Spleen (tissue), 11 donors: ENCODE data around the gene HNRNPD. TPM values are rescaled to one million over a fixed set of nuclear protein-coding genes. Genes with fewer than 3 reads are reported as not detected.
"Not testable (repeated sequence)": the region's sequence is repeated elsewhere in the genome, so short reads cannot be mapped to it uniquely, and the experiment has no call there.

Experiments used
- DNase-seq: peaks from one replicate; pipeline ENCODE4 v3.0.0-alpha.2; 2020
- H3K27ac ChIP-seq, 8 donors: fragments of 200-600 bp; sonication (generic) in 7 of 8; 1 replicate in 4 of 8; 2 replicates in 4 of 8; pipeline versions ENCODE4 v1.5.0 to v1.8.0; 2016 to 2021; ENCODE audit warnings: inconsistent platforms in 4 of 8, mild to moderate bottlenecking in 4 of 8, moderate library complexity in 1 of 8
- H3K27me3 ChIP-seq, 7 donors: fragments of 200-600 bp; sonication (generic) in 6 of 7; replicated peaks in 1 of 7; 1 replicate in 4 of 7; 2 replicates in 3 of 7; pipeline versions ENCODE4 v1.5.0 to v1.8.0; 2016 to 2021; ENCODE audit warnings: inconsistent platforms in 3 of 7, mild to moderate bottlenecking in 1 of 7
- H3K36me3 ChIP-seq, 6 donors: fragments of 200-600 bp; sonication (generic) in 5 of 6; 1 replicate in 4 of 6; 2 replicates in 2 of 6; pipeline versions ENCODE4 v1.5.0 to v1.8.0; 2016 to 2021; ENCODE audit warnings: inconsistent platforms in 2 of 6
- H3K4me1 ChIP-seq, 6 donors: fragments of 200-600 bp; sonication (generic) in 5 of 6; 1 replicate in 3 of 6; 2 replicates in 3 of 6; pipeline versions ENCODE4 v1.5.0 to v1.8.0; 2016 to 2021; ENCODE audit warnings: inconsistent platforms in 3 of 6
- H3K4me3 ChIP-seq, 8 donors: fragments of 200-600 bp; sonication (generic) in 7 of 8; 1 replicate in 4 of 8; 2 replicates in 4 of 8; pipeline versions ENCODE4 v1.5.0 to v1.8.0; 2016 to 2021; ENCODE audit warnings: inconsistent platforms in 4 of 8, mild to moderate bottlenecking in 4 of 8, moderate library complexity in 2 of 8
- H3K9me3 ChIP-seq, 8 donors: fragments of 200-600 bp; sonication (generic) in 7 of 8; 1 replicate in 4 of 8; 2 replicates in 4 of 8; pipeline versions ENCODE4 v1.5.0 to v1.8.0; 2016 to 2021; ENCODE audit warnings: inconsistent platforms in 4 of 8
- CTCF ChIP-seq, 11 experiments: fragments of 200-600 bp in 7 of 11; fragments of 450-650 bp in 4 of 11; sonication (generic) in 4 of 11; IDR thresholded peaks in 8 of 11; conservative IDR thresholded peaks in 3 of 11; 1 replicate in 7 of 11; 2 replicates in 4 of 11; pipeline versions ENCODE4 v1.4.0 to v1.8.0; 2016 to 2021; ENCODE audit warnings: antibody characterized with exemption in 11 of 11, inconsistent platforms in 4 of 11, mild to moderate bottlenecking in 1 of 11
- POLR2A ChIP-seq, 3 donors: fragments of 450-650 bp; IDR thresholded peaks; one replicate each; pipeline ENCODE4 v1.5.1; 2017; ENCODE audit warnings: antibody characterized with exemption in 3 of 3, mild to moderate bottlenecking in 1 of 3
- POLR2AphosphoS5 ChIP-seq, 3 donors: sonication (generic); formaldehyde crosslinking; IDR thresholded peaks; one replicate each; pipeline ENCODE4 v1.5.1; 2017; ENCODE audit warnings: antibody characterized with exemption in 3 of 3
- WGBS, 5 donors: extraction: QIAGEN DNeasy Blood & Tissue Kit in 3 of 5; methylation state at CpG; one replicate each; pipeline versions ENCODE4 v1.1.5 to v1.1.7; 2013 to 2018; 5-methylcytosine and 5-hydroxymethylcytosine counted together
- intact Hi-C: fragments of 100-400 bp; cut with DNase I; formaldehyde crosslinking; loops from one replicate; pipeline ENCODE4 v1.15.0; 2023; ENCODE audit warnings: low total_unique reads
- polyA plus RNA-seq, 3 donors: library from polyadenylated mRNA; stranded (reverse); fragments of 200-250 nt; gene quantifications; one replicate each; pipeline ENCODE4 v1.2.1, GENCODE V29; 2013
- total RNA-seq, 7 donors: library from RNA; depleted of rRNA in 3 of 7; stranded (reverse); fragments of >200 nt in 3 of 7; fragmentation: NEBNext Ultra II Directional in 4 of 7; extraction: Animal tissue kit (Norgen Biotek cat#: 25700) in 4 of 7; gene quantifications; one replicate each; pipeline versions ENCODE4 v1.1.0 to v1.2.1, GENCODE V29; 2016 to 2021
- donor health status: healthy with polysubstance abuse.
- donor health status: DM: no; HTN: no; CAD: no; lungs with moderate emphysema.
- donor health status: DM: no; HTN: no; CAD: no.
- donor health status: Bipolar disorder and iron deficiency.
- donor health status: healthy.
- donor health status: DM: no; HTN: no; CAD: no.
- donor health status: DM: yes; HTN: yes; CAD: no.

HNRNPD gene
- total and polyA plus RNA-seq, 10 donors = 135 to 208 (median 184) TPM

- DNase-seq = no peak
- peak overlapping the region in 3 of 8 donors; percentile 12 to 36 (median 24) for H3K27ac ChIP-seq
- peaks cover 0 to 100% (median 63%) of the 10 kb centered on the region in 6 donors for H3K36me3 ChIP-seq
- H3K4me1 ChIP-seq = peaks cover 0 to 71% (median 29%) of the 10 kb centered on the region in 6 donors
- intact Hi-C loops = no loop called here
- no peak overlapping the region for H3K4me3 ChIP-seq
- TF ChIP-seq CTCF (IDR thresholded peaks at IDR 0.05 in 8 of 11, conservative IDR thresholded peaks at IDR 0.05 in 3 of 11) = no peak
- TF ChIP-seq POLR2AphosphoS5 (IDR thresholded peaks at IDR 0.05) = no peak
- TF ChIP-seq POLR2A (IDR thresholded peaks at IDR 0.05) = no peak
- H3K27me3 ChIP-seq = no peaks in the 10 kb centered on the region
- 48 to 59% (median 53%) methylated on average over 2 of the region's 2 CpGs for WGBS, 5 donors
- no peaks in the 10 kb centered on the region for H3K9me3 ChIP-seq
Measured at GRCh38 chr4:82352825-82353366, 20.9 kb downstream of the HNRNPD start.

- TF ChIP-seq POLR2AphosphoS5 (IDR thresholded peaks at IDR 0.05) = peak in 1 of 3 donors; percentile 22
- TF ChIP-seq POLR2A (IDR thresholded peaks at IDR 0.05) = no peak
- no peak for TF ChIP-seq CTCF (IDR thresholded peaks at IDR 0.05 in 8 of 11, conservative IDR thresholded peaks at IDR 0.05 in 3 of 11)
- H3K27me3 ChIP-seq = no peaks in the 10 kb centered on the region
- DNase-seq = no peak
- peaks cover 0 to 100% (median 62%) of the 10 kb centered on the region in 6 donors for H3K36me3 ChIP-seq
- intact Hi-C loops = no loop called here
- H3K9me3 ChIP-seq = no peaks in the 10 kb centered on the region
- no peak overlapping the region for H3K4me3 ChIP-seq
- peaks cover 0 to 65% (median 23%) of the 10 kb centered on the region in 6 donors for H3K4me1 ChIP-seq
- 93 to 96% (median 95%) methylated on average over 6 of the region's 6 CpGs for WGBS, 5 donors
- peak overlapping the region in 3 of 8 donors; percentile 12 to 36 (median 24) for H3K27ac ChIP-seq
Measured at GRCh38 chr4:82352118-82352824, 21.5 kb downstream of the HNRNPD start.

- H3K4me3 ChIP-seq = no peak overlapping the region
- no peak for DNase-seq
- H3K27me3 ChIP-seq = no peaks in the 10 kb centered on the region
- peaks cover 0 to 41% (median 16%) of the 10 kb centered on the region in 6 donors for H3K36me3 ChIP-seq
- H3K9me3 ChIP-seq = no peaks in the 10 kb centered on the region
- TF ChIP-seq CTCF (IDR thresholded peaks at IDR 0.05 in 8 of 11, conservative IDR thresholded peaks at IDR 0.05 in 3 of 11) (no peak), POLR2AphosphoS5 (IDR thresholded peaks at IDR 0.05) (no peak), POLR2A (IDR thresholded peaks at IDR 0.05) (no peak)
- intact Hi-C loops = no loop called here
- no peak overlapping the region for H3K27ac ChIP-seq
- peaks cover 0 to 12% (median 0%) of the 10 kb centered on the region in 6 donors for H3K4me1 ChIP-seq
Measured at GRCh38 chr4:82346126-82346525, 27.7 kb downstream of the HNRNPD start.

- Histone ChIP-seq H3K9me3 (peaks cover 0 to 16% (median 10%) of the 10 kb centered on the region in 8 donors), H3K27me3 (no peaks in the 10 kb centered on the region), H3K4me3 (no peak overlapping the region), H3K27ac (no peak overlapping the region), H3K4me1 (no peaks in the 10 kb centered on the region), H3K36me3 (no peaks in the 10 kb centered on the region)
- no peak for DNase-seq
- TF ChIP-seq POLR2A (IDR thresholded peaks at IDR 0.05) (no peak), POLR2AphosphoS5 (IDR thresholded peaks at IDR 0.05) (no peak), CTCF (IDR thresholded peaks at IDR 0.05 in 8 of 11, conservative IDR thresholded peaks at IDR 0.05 in 3 of 11) (no peak)
- intact Hi-C loops = no loop called here
Measured at GRCh38 chr4:82335043-82335442, 38.7 kb downstream of the HNRNPD start.

GRCh38 chr4:82333641-82334040, 40.1 kb downstream of the HNRNPD start:
- peaks cover 0 to 21% (median 11%) of the 10 kb centered on the region in 8 donors for H3K9me3 ChIP-seq
- H3K36me3 ChIP-seq, intact Hi-C loops, H3K27ac ChIP-seq, H3K4me1 ChIP-seq, H3K27me3 ChIP-seq, DNase-seq, H3K4me3 ChIP-seq: not testable (repeated sequence)
- 90 to 99% (median 98%) methylated on average over 9 of the region's 9 CpGs for WGBS, 5 donors
